ENCODE measurements around the gene CDC42EP4.

The CDC42EP4 gene

DNA sequence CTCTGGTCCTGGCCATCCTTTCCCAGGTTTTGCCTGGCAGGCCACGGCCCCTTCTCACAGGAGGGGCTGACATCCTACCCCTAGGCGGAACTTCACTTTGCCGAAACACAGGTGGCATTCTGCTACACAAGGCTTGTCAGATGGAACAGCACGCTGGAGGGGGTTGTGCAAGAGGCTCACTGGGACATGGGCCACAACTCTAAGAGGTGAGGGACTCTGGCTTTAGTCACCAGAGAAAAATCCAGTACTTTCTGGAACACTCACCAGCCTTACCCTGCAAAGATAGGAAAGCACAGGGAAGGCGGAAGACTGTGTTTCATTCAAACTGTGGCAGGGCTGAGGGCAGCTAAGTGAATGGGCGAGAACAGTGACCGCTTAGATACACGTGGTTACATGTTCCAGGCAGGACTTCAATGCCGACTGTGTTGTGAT, 18.3 kb downstream of the CDC42EP4 start:
- no peak for DNase-seq

DNA sequence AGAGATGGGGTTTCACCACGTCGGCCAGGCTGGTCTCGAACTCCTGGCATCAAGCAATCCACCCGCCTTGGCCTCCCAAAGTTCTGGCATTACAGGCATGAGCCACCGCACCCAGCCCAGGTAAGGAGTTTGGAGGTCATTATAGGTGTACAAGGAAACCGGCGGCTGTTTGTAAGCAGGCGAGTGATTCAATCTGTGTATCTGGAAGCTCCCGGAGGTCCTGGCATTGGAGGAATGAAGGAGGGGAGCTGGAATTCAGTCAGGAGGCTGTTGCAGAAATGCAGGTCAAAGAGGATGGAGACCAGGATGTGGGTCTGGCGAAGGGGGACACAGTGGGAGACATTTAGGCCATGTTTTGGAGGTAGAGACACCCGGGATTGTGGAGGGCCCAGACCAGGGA, 18.8 kb downstream of the CDC42EP4 start:
- DNase-seq = no peak

DNA sequence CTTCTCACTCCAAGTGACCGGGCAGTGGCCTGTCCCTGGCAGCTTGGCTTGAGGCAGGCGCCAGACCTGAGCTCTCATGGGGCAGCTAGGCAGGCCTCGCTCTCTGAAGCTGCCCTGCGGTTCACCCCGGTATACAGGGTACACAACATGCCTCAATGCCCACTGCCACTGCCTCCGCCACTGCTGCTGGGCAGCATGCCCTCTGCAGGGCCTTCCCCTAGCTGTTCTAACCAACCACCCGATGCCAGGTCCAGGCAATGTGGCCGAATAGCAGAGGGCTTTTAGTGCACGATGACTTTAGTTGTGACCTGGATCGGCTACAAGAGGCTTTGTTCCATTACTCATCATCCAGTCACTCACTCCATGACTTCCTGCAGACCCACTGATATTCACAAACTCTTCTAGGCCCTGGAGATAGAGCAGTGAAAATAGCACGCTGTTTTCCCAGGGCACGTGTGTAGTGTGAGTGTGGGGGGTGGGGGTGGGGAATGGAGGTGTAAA, 19.7 kb downstream of the CDC42EP4 start:
- DNase-seq = no peak

GRCh38 chr17:73291260-73291801, 20.5 kb downstream of the CDC42EP4 start:
- no peak for DNase-seq

DNA sequence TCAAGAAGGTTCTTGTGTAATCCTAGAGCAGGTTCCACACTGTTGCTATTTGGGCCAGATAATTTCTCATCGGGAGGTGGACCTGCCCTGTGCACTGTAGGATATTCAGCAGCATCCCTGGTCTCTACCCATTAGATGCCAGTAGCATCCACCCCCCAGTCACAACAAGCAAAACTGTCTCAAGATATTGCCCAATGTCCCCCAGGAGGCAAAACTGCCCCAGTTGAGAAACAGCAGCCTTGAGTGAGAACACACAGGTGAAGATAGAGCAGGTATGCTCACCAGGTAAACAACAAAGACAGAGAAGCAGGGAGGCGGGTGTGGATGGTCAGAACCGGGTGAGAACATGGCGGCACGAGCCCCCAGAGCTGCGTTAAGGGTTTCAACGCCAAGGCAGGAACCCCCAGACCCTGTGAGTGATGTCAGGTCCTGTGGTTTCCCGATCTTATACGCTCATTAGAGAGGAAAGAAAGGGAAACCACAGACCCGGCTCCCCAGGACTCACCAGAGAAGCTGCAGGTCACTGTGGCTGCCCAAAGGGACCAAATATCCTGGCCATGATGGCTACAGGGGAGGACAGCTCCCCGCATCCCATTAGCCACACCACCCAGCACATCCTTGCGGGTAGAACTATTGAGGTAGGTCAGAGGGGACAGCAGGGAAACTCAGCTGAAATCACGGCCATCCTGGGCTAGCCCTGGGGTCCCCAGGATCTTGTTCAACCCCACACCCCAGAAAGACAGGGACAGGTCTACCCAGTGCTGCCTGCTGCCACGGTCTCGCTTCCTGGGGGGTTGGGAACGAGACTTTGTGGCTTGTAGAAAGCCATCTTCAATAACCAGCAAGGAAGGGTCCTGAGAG, 21.2 kb downstream of the CDC42EP4 start:
- no peak for DNase-seq

- no peak for DNase-seq
Observed at GRCh38 chr17:73289549-73290254, 22.1 kb downstream of the CDC42EP4 start.

GRCh38 chr17:73288534-73289302, 23.1 kb downstream of the CDC42EP4 start:
- DNase-seq = no peak

DNA sequence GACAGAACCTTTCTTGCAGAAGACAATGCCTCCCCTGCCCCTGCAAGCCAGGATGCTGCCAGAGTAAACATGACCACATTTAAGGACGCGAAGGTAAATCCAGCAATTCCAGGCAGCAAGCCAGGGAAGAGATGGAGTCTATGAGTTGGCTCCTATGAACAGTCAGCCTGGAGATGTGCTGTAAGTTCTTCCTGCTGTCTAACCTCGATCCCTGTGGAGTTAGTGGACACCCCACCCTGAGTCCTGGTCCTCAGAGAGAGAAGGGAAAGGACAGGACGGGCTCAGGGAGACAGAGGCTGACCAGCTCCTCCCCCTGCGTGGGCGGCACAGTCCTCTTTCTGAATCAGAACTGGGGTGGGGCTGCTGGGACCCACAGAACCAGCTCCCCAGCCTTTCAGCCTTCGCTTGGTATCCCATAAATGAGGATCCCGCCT, 24.9 kb downstream of the CDC42EP4 start:
- DNase-seq = no peak

- DNase-seq = no peak
Observed at GRCh38 chr17:73285916-73286862, 25.6 kb downstream of the CDC42EP4 start.

DNA sequence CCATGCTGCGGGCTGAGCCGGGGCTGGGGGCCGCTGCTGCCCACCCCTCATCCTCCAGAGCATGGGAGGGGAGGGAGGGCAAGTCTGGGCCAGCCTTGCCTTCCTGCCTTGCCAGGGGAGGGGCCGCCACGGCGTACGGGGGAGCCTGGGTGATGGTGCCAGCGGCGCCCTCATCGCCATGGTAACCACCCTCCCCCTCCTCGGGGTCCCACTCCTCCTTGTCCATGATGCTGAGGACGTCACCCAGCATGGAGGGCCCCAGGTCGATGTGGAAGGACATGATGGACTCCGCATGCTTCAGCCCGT, 26.2 kb downstream of the CDC42EP4 start:
- no peak for DNase-seq

DNA sequence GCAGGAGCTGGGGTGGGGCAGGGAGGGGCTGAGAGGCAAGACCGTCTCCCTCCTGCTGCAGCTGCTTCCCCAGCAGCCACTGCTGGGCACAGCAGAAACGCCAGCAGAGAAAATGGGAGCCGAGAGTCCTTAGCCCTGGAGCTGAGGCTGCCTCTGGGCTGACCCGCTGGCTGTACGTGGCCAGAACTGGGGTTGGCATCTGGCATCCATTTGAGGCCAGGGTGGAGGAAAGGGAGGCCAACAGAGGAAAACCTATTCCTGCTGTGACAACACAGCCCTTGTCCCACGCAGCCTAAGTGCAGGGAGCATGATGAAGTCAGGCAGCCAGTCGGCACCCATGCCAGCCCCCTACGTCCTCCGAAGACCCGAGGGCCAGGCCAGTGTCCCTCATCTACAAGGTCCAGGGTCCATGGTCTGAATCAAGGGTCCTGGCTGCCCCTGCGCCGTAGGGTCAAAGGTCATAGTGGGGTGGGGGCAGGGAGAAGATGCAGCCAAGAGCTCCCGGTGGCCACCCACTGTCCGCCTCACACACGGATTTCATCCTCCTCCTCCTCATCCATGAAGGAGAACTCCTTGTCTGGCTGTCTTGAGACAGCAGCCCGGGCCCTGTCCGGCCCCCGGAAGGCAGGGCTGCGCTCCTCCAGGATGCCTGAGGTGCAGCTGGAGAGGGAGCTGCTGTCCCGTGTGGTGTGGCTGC, 26.7 kb downstream of the CDC42EP4 start:
- DNase-seq = no peak

GRCh38 chr17:73284354-73284753, 27.4 kb downstream of the CDC42EP4 start:
- no peak for DNase-seq

DNA sequence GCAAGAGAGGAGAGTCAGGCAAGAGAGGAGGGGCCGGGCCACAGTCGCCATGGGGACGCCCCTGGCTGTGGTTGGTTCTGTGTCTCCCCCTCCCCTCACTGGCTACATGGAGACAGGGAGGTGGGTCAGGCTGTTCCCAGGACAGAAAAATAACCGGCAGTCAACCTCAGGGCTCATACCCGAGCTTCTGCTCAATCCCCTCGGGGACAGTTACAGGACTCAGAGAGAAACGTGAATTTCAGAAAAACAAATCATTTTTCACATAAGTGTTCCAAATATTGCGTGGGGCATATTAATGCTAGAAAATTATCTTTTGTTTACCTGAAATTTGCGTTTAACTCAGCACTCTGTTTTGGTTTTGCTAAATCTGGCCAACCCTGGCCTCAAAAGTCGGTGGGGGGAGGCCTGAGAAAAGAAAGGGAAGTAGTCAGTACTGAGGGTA, 27.9 kb downstream of the CDC42EP4 start:
- DNase-seq = no peak

GRCh38 chr17:73283250-73283649, 28.6 kb downstream of the CDC42EP4 start:
- DNase-seq = no peak

- no peak for DNase-seq
Observed at GRCh38 chr17:73282629-73283028, 29.2 kb downstream of the CDC42EP4 start.

DNA sequence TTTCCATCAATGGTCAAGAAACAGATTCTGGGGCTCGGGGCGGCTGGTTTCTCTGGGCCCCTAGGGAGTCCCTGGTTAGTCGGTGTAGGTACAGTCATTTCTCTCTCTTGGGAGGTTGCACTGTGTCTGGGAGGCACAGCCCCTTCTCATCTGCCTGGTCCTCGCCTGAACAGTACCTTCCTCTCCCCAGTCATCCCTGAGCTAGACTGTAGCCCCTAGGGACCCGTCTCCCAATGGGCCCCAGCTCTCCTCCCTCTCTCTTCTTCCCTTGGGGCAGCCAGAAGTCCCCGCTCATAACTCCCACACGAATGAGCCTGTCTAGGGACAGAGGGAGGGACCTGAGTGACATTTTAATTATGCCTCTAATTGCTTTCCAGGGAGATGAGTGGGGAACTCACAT, 29.9 kb downstream of the CDC42EP4 start:
- no peak for DNase-seq

- DNase-seq = no peak
Observed at GRCh38 chr17:73280191-73280590, 31.6 kb downstream of the CDC42EP4 start.

DNA sequence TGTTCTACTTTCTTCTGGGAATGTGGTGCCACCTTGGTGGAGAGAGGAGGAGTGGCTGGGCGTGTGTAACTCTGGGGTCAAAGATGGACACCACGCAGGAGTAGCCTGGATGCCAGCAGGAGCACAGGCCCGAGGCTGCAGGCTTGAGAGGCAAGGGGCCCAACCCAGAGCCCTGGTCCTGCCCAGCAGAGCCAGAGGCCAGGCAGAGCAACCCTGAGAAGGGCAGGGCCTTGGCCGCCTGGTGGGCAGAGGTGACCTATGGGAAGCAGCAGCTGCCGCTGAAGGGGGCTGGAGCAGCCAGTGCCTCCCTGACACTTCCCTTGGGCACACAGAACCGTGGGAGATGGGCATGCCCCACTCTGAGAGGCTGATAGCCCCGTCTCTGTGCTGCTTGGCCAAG, 32.1 kb downstream of the CDC42EP4 start:
- DNase-seq = no peak

GRCh38 chr17:73278465-73279453, 33.0 kb downstream of the CDC42EP4 start:
- peak; percentile 99 for DNase-seq

DNA sequence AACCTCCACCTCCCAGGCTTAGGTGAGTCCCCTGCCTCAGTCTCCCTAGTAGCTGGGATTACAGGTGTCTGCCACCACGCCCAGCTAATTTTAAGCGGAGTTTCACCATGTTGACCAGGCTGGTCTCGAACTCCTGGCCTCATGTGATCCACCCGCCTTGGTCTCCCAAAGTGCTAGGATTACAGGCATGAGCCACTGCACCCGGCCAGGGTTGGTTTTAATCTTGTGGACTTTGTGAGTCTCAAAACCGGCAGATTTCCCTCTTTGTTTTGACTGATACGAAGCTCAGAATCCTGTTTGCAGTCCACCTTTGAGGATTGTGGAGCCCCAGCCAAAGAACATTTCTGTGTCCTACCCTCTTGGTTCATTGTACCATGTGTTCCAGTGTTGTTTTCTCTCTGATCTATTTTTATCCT, 33.7 kb downstream of the CDC42EP4 start:
- DNase-seq = no peak

Data from NCI-H2171 (cell line).